Measurements from ENCODE around the gene DDX60. TPM values are rescaled to one million over a fixed set of nuclear protein-coding genes. Genes with fewer than 3 reads are reported as not detected.
"Not testable (repeated sequence)": the region's sequence is repeated elsewhere in the genome, so short reads cannot be mapped to it uniquely, and the experiment has no call there.

The DDX60 gene
- total and polyA plus RNA-seq, 4 donors, result 2.9 to 11.3 (median 7.0) TPM

- TF ChIP-seq REST (IDR thresholded peaks at IDR 0.05) (no peak), RXRA (IDR thresholded peaks at IDR 0.05) (no peak), EGR1 (IDR thresholded peaks at IDR 0.05; ENCODE audit: low read depth in 2 of 2) (no peak), HNF4G (IDR thresholded peaks at IDR 0.05) (no peak)
These were observed 17.1 kb upstream of the DDX60 start (continued) for GRCh38 chr4:168335621-168336020.

GRCh38 chr4:168334053-168334452, 15.5 kb upstream of the DDX60 start:
- DNase-seq (ENCODE audit: low spot score), result no peak
- no peaks in the 10 kb centered on the region for H3K36me3 ChIP-seq (ENCODE audit: control insufficient read depth in 4 of 4, insufficient read depth in 3 of 4, low read depth in 1 of 4, low read length in 3 of 4)
- no peak overlapping the region for H3K9ac ChIP-seq (ENCODE audit: low read depth in 1 of 2, low read length in 2 of 2)
- TF ChIP-seq, protein P1, sequence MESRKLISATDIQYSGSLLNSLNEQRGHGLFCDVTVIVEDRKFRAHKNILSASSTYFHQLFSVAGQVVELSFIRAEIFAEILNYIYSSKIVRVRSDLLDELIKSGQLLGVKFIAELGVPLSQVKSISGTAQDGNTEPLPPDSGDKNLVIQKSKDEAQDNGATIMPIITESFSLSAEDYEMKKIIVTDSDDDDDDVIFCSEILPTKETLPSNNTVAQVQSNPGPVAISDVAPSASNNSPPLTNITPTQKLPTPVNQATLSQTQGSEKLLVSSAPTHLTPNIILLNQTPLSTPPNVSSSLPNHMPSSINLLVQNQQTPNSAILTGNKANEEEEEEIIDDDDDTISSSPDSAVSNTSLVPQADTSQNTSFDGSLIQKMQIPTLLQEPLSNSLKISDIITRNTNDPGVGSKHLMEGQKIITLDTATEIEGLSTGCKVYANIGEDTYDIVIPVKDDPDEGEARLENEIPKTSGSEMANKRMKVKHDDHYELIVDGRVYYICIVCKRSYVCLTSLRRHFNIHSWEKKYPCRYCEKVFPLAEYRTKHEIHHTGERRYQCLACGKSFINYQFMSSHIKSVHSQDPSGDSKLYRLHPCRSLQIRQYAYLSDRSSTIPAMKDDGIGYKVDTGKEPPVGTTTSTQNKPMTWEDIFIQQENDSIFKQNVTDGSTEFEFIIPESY (IDR thresholded peaks at IDR 0.05), result no peak
- TF ChIP-seq FOXA2 (IDR thresholded peaks at IDR 0.05) (no peak), SP1 (IDR thresholded peaks at IDR 0.05) (no peak)
- no peaks in the 10 kb centered on the region for H3K4me1 ChIP-seq (ENCODE audit: control insufficient read depth in 4 of 4, insufficient read depth in 4 of 4, low read length in 3 of 4)
- no peak overlapping the region for H3K4me3 ChIP-seq (ENCODE audit: low read depth in 1 of 3, low read length in 3 of 3)
- WGBS, result 59% methylated on average over 1 of the region's 1 CpG
- H3K9me3 ChIP-seq (ENCODE audit: control insufficient read depth in 4 of 4, low read length in 3 of 4), result no peaks in the 10 kb centered on the region
- H3K27me3 ChIP-seq (ENCODE audit: control insufficient read depth in 4 of 4, insufficient read depth in 4 of 4, low read length in 3 of 4), result no peaks in the 10 kb centered on the region
- H3K27ac ChIP-seq (ENCODE audit: low read depth in 1 of 2, low read length in 2 of 2), result no peak overlapping the region

DNA sequence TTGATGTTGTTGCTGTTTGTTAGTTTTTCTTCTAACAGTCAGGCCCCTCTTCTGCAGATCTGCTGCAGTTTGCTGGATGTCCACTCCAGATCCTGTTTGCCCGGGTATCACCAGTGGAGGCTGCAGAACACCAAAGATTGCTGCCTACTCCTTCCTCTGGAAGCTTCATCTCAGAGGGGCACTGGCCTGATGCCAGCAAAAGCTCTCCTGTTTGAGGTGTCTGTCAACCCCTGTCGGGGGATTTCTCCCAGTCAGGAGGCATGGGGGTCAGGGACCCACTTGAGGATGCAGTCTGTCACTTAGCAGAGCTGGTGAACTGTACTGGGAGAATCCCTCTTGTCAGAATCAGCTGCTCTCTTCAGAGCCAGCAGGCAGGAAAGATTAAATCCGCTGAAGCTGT, 12.0 kb upstream of the DDX60 start:
- H3K36me3 ChIP-seq (ENCODE audit: control insufficient read depth in 4 of 4, insufficient read depth in 3 of 4, low read depth in 1 of 4, low read length in 3 of 4); H3K9me3 ChIP-seq (ENCODE audit: control insufficient read depth in 4 of 4, low read length in 3 of 4); DNase-seq (ENCODE audit: low spot score); H3K27ac ChIP-seq (ENCODE audit: low read depth in 1 of 2, low read length in 2 of 2); H3K27me3 ChIP-seq (ENCODE audit: control insufficient read depth in 4 of 4, insufficient read depth in 4 of 4, low read length in 3 of 4); H3K9ac ChIP-seq (ENCODE audit: low read depth in 1 of 2, low read length in 2 of 2); H3K4me3 ChIP-seq (ENCODE audit: low read depth in 1 of 3, low read length in 3 of 3); H3K4me1 ChIP-seq (ENCODE audit: control insufficient read depth in 4 of 4, insufficient read depth in 4 of 4, low read length in 3 of 4): not testable (repeated sequence)
- 77% methylated on average over 3 of the region's 3 CpGs for WGBS

- no peak for DNase-seq (ENCODE audit: low spot score)
- no peak overlapping the region for H3K4me3 ChIP-seq (ENCODE audit: low read depth in 1 of 3, low read length in 3 of 3)
- no peak overlapping the region for H3K27ac ChIP-seq (ENCODE audit: low read depth in 1 of 2, low read length in 2 of 2)
- WGBS, result 83% methylated on average over 4 of the region's 4 CpGs
- H3K36me3 ChIP-seq (ENCODE audit: control insufficient read depth in 4 of 4, insufficient read depth in 3 of 4, low read depth in 1 of 4, low read length in 3 of 4), result peaks cover 0 to 2% (median 0%) of the 10 kb centered on the region in 4 donors
- H3K4me1 ChIP-seq (ENCODE audit: control insufficient read depth in 4 of 4, insufficient read depth in 4 of 4, low read length in 3 of 4), result no peaks in the 10 kb centered on the region
- no peaks in the 10 kb centered on the region for H3K27me3 ChIP-seq (ENCODE audit: control insufficient read depth in 4 of 4, insufficient read depth in 4 of 4, low read length in 3 of 4)
- no peaks in the 10 kb centered on the region for H3K9me3 ChIP-seq (ENCODE audit: control insufficient read depth in 4 of 4, low read length in 3 of 4)
- no peak overlapping the region for H3K9ac ChIP-seq (ENCODE audit: low read depth in 1 of 2, low read length in 2 of 2)
- TF ChIP-seq RAD21 (IDR thresholded peaks at IDR 0.05) (no peak), YY1 (IDR thresholded peaks at IDR 0.05) (no peak), JUND (IDR thresholded peaks at IDR 0.05) (no peak), NR2F2 (IDR thresholded peaks at IDR 0.05) (no peak), FOXA2 (IDR thresholded peaks at IDR 0.05) (no peak), GABPA (IDR thresholded peaks at IDR 0.05 in 1 of 2, conservative IDR thresholded peaks at IDR 0.05 in 1 of 2) (no peak), SP1 (IDR thresholded peaks at IDR 0.05) (no peak), RXRA (IDR thresholded peaks at IDR 0.05) (no peak), TAF1 (conservative IDR thresholded peaks at IDR 0.05) (no peak), REST (IDR thresholded peaks at IDR 0.05) (no peak), EGR1 (IDR thresholded peaks at IDR 0.05; ENCODE audit: low read depth in 2 of 2) (no peak), HNF4A (conservative IDR thresholded peaks at IDR 0.05) (no peak)
- TF ChIP-seq, protein P2, sequence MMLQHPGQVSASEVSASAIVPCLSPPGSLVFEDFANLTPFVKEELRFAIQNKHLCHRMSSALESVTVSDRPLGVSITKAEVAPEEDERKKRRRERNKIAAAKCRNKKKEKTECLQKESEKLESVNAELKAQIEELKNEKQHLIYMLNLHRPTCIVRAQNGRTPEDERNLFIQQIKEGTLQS (IDR thresholded peaks at IDR 0.05), result no peak
- TF ChIP-seq, protein P3, sequence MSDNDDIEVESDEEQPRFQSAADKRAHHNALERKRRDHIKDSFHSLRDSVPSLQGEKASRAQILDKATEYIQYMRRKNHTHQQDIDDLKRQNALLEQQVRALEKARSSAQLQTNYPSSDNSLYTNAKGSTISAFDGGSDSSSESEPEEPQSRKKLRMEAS (IDR thresholded peaks at IDR 0.05), result no peak
These were observed 7.0 kb upstream of the DDX60 start for GRCh38 chr4:168325591-168325990.
